Mesenteric fat pad (tissue), 1 donor: ENCODE measurements around the gene PDCD5. TPM values are rescaled to one million over a fixed set of nuclear protein-coding genes. Genes with fewer than 3 reads are reported as not detected.
"Not testable (repeated sequence)": the region's sequence is repeated elsewhere in the genome, so short reads cannot be mapped to it uniquely, and the experiment has no call there.

ENCODE experiments used
- DNase-seq: peaks from one replicate; pipeline ENCODE4 v3.0.0-alpha.2; 2020; ENCODE audit warnings: low spot score
- total RNA-seq: library from RNA; stranded (reverse); fragmentation: NEBNext Ultra II Directional; extraction: Animal tissue kit (Norgen Biotek cat#: 25700); gene quantifications from one replicate; pipeline ENCODE4 v1.2.1, GENCODE V29; 2021
- donor health status: DM: yes; HTN: yes; CAD: no.

Gene PDCD5
- total RNA-seq, 1 donor from 2014 or later, result 84.5 TPM

DNA sequence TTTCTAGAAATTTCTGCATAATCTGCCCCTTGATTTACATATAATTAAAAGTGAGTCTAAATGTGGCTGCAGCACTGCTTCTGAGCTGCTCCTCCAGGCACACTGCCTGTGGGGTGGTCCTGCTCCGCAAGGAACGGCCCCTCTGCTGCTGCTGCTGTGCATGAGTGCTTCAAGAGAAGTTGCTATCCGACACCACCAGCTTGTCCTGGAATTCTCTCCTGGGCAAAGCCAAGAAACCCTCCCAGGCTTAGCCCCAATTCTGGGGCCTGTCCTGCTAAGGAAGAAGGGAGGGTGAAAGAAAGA, 7.5 kb upstream of the PDCD5 start:
- DNase-seq, result no peak

DNA sequence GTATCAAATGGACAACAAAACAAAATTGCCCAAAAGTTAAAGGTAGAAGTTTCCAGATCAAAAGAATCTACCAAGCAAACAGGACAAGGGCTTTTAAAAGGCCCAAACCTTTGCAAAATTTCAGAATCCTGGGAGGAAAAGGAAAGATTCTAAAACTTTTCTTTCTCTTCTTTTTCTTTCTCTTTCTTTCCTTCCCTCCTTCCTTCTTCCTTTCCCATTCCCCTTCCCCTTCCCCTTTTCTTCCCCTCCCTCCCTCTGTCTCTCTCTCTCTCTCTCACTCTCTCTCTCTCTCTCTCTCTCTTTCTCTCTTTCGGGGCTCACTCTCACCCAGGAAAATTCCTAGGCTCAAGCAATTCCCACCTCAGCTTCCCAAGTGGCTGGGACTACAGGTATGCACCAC, 4.2 kb upstream of the PDCD5 start:
- no peak for DNase-seq

DNA sequence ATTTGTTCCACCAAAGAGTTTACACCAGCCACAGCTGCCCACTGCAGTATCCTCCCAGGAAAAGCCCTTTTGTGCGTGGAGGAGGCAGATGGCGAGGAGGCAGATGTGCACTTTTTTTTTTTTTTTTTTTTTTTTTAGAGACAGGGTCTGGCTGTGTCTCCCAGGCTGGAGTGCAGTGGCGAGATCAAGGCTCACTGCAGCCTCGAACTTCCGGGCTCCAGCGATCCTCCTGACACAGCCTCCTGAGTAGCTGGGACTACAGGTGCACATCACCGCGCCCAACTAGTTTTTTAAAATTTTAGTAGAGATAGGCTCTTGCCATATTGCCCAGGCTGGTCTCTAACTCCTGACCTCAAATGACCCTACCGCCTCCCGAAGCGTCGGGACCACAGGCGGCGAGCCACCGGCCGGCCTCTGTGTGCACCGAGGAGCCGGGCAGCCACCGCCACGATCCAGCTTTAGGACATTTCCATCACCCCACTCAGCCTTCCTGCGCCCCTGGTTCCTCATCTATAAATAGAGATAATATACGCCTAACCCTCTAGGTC, 563 bp upstream of the PDCD5 start:
- DNase-seq, result no peak

DNA sequence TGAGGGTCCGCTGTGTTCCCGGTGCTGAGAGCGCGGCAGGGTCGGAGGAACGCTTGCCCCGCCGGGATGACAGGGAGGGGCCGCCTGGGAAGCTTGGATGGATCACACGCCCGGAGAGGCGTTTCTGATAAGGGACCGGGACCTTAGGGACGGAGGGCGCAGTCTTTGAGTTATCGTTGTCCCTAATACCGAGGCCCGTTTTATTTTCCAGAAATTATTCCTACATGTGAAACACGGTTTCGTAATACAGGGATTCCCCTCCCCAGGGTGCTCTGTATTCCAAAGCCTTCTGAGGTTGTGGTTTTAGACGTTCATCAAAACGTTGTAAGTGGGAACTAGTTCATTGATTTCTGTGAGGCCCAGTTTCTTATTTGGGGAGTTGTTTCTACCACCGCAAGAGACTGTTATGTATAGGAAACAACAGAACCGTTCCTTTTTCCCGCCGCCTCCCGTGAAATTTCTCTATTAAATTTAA, 752 bp downstream of the PDCD5 start:
- no peak for DNase-seq

DNA sequence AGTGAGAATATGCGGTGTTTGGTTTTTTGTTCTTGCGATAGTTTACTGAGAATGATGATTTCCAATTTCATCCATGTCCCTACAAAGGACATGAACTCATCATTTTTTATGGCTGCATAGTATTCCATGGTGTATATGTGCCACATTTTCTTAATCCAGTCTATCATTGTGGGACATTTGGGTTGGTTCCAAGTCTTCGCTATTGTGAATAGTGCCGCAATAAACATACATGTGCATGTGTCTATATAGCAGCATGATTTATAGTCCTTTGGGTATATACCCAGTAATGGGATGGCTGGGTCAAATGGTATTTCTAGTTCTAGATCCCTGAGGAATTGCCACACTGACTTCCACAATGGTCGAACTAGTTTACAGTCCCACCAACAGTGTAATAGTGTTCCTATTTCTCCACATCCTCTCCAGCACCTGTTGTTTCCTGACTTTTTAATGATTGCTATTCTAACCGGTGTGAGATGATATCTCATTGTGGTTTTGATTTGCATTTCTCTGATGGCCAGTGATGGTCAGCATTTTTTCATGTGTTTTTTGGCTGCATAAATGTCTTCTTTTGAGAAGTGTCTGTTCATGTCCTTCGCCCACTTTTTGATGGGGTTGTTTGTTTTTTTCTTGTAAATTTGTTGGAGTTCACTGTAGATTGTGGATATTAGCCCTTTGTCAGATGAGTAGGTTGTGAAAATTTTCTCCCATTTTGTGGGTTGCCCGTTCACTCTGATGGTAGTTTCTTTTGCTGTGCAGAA, 6.9 kb downstream of the PDCD5 start:
- not testable (repeated sequence) for DNase-seq

DNA sequence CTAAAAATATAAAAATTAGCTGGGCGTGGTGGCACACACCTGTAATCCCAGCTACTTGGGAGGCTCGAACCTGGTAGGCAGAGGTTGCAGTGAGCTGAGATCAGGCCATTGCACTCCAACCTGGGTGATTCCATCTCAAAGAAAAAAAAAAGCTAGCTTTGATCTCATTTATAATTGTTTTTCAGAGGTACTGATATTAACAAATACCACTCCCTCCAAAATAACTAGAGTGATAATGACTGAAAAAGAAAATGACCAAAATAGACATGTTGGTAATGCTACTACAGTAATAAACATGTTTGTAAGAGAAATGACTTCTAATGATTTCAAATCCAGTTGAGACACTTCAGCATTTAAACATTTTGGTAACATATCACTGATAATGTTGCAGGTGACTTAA, 13.0 kb downstream of the PDCD5 start:
- no peak for DNase-seq

DNA sequence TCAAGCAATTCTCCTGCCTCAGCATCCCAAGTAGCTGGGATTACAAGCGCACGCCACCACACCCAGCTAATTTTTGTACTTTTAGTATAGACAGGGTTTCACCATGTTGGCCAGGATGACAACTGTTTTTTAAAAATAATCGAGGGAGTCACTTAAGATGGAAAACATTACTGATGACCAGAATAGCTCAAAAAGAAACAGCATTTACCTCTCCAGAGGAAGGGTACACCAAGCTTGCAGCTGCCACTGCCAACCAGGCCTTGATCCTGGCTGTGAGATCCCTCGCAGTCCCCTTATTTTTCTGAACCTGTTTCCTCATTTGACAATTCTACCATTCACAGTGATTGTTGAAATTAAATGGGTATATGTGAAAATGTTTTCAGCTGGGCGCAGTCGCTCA, 14.5 kb downstream of the PDCD5 start:
- no peak for DNase-seq

DNA sequence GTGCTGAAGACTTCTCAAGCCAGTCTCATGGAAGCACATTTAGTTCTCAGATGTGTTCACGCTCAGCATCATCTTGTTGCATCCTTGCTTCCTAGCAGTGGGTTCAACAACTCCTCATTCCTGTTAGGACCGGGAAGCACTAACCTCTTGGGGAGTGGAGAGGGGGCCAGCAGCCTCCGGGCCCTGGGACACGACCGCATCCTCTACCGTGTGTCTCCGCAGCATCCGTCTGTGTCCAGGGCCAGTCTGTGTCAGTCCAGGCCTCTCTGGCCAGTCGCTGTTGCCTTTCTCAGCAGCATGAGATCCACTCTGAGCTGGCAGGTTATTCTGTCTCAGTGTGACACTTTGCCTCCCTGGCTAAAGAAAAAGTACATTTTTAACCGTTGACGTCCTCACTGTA, 17.0 kb downstream of the PDCD5 start:
- DNase-seq, result no peak

DNA sequence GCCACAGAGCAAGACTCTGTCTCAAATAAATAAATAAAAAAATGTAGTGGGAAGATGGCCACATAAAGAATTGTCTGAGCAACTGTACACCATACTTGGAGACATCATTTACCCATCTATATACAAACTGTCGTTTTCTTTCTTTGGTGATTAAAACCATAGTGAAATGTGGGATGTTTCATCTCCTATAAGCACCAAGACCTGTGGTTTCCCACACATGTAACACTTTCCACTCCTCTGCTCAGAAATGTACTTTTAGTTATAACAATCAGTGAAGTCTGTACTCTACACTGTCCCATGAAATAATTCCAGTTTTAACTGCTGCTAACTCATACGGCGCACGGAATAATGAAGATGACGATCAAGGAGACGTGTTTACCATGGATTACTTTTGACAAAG, 18.3 kb downstream of the PDCD5 start:
- DNase-seq, result no peak

DNA sequence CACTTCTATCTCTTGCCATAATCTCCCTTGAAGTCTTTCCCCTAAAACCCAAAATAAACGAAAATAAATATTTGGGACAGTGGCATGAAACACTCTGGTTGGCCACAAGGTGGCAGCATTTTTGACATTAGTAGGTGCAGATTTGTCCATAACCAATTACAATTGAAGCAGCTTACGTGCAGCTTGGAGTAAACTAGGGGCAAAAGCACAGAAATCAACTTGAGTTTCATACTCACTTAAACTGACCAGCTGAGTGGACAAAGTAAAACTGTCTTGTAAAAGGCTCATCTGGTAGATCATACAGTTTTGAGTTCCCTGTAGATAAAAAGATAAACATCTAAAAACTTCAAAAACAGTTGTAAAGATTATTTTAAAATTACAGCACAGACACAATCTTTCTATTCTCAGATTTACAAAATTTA, 18.8 kb downstream of the PDCD5 start:
- no peak for DNase-seq

DNA sequence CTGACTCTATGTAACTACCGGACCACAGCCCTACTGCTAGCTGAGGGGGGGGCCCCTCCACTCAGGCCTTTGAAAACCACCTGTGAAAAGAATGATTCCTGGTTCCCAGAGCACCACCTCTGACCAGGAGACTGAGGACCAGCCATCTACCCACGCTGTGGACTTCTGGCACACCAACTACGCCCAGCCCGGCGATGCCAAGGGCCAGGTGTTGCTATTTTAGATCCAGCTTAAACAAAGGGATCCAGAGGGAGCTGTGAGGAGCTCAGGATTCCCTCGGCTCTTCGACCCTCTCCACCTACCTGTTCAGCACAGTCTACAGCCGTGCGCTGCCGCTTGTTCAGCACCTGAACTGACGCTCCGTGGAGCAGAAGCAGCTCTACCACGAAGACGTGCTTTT, 23.0 kb downstream of the PDCD5 start:
- no peak for DNase-seq

DNA sequence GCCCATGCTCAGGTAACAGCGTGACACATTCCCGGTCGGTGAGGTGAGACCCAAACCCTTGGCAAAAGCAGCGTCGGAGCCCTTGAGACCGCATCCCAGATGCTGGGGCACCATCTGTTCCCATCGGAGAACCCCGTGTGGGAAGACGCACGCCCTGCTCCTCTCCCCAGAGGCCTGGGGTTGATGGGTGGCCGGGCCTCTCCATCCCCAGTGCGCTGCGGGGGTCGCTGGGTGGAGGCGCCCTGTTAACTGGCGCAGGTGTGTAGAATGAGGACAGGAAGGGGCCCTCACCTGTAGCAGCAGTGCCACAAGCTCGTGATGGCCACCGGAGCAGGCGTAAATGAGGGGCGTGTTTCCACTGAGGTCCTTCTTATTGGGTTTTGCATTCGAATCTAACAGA, 24.6 kb downstream of the PDCD5 start:
- DNase-seq, result no peak

DNA sequence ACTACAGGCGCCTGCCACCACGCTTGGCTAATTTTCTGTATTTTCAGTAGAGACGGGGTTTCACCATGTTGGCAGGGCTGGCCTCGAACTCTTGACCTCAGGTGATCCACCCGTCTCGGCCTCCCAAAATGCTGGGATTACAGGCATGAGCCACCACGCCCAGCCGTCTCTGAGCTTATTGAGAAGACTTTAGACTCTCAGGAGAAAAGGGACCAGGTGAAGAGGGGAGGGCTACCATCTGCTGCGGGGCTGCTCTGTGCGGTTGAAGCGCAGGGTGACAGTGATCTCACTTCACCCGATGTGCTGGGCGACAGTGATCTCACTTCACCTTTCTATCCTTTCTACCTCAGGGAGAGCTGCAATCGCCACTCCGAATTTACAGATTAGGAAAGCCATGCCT, 25.3 kb downstream of the PDCD5 start:
- DNase-seq, result no peak

DNA sequence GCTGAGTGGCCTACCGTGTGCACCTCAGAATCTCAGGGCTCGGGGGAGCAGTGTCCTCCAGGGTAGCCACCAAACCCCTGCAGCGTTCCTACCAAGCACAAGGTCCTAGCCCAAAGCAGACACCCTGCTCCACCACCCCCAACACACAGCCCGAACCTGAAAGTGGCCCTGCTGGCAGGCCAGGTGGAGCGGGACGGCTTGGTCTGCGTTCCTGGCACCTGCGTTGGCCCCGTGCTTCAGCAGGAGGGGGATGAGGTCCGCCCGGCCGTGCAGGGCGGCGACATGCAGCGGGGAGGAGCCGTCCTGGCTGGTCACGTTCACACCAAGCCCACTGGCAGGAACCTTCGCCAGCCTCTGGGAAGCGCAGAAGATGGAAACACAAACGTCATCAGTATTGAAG, 26.5 kb downstream of the PDCD5 start:
- DNase-seq, result no peak

DNA sequence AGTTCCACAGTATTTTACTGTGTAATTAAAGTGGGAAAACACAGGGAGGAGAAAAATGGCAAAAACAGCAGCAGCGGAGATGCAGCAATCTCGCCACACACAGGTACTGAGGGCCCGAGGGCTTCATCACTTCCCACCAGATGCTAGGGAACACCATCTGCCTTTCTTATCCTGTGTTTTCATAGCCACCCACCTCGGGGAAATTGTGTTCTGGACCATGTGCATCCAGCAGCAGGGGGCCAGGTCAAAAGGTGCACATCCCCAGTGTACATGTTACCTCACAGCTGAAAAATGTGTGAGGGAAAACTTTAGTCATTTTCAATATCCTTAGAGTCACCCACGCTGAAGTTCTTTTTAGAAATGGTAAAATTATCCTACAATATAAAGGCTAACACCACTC, 30.2 kb downstream of the PDCD5 start:
- DNase-seq, result peak; percentile 22

DNA sequence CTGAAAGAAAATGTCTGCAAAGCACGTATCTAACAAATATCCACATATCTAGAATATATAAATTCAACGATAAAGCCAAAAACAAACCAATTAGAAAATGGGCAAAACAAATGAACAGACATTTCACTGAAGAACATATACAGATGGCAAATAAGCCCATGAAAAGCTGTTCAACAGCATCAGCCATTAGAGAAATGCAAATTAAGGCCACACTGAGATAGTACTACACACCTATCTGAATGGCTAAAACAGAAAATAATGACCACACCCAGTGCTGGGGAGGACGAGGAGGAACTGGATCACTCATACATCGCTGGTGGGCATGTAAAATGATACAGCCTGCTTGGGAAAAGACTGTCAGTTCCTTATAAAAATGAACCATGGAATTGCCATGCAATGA, 32.0 kb downstream of the PDCD5 start:
- no peak for DNase-seq

DNA sequence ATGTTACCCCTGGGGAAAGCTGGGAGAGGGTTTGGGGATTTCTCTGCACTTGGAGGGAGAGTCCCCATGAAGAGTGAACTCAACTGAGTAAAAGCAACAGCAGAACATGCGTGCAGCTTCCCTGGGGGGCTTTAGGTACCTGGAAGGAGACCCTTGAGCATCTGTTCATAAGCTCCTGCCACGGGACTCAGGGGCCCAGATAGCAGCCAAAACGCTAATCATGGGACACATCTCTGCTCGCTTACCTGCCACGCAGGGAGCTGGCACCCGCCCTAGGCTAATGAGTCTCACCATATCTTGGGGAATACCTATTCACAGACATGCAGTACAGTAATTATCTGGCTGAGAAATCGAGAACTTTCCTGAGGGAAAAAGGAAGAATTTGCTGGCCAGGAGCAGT, 33.9 kb downstream of the PDCD5 start:
- peak; percentile 62 for DNase-seq

DNA sequence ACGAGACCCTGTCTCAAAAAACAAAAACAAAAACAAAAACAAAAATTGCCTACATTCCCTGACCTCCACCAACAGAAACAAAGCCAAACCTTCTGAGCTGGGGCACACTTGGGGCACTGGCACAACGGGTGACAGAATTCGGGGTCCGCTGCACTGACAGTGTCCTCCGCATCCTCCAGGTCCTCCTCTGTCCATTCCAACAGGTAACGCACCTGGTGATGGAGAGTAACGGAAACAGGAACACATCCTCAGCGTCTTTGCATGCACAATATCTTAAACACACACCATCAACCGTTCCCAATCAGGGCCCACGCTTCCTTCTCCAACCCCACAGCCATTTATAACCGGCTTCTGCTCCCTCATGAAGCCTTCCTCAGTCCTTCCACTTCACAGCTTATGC, 34.6 kb downstream of the PDCD5 start:
- DNase-seq, result no peak

DNA sequence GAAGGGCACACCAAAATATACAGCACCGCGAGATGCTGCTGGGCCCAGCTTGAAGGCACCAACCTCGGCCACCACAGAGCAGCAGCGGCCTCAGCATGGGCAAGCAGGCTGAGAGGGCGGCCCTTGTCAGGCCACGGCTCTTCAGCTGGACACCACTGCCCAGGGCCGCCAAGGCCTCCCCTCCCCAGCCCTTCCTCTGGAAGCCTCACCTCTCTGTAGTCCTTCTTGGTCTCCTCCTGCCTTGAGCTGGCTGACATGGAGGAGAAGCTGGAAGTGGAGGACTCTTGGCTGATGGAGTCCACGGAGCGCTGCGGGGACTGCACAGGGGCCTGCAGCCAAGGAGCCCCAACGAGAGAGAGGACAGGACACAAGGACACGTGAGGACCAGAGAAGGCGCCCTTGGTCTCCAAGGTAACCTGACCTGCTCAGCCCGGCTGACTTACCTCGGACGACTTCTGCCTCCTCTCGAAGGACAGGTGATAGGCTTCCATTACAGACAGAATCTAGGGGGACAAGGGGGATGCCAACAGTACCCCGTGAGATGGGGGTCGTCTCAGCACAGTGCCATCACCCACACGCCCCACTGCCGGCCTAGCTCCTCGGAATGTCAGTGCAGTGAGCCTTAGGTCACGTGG, 38.2 kb downstream of the PDCD5 start:
- DNase-seq, result no peak

DNA sequence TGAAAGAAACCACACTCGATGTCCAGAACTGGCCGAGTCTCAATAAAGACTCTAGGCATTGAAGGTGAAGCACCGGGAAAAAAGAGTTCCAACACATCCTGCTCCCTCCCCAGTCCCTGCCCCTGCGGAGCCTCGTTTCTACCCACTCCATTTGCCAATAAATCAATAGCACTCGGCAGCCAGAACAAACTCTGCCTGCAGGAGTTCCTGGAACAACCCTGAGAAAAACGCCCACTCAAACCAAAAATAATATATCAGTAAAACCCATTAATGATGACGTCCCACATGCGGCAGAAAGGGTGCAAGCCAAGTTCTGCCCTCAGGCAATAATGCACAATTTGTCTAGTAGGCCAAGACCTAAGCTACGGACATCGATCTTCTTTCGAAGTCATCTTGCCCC, 41.0 kb downstream of the PDCD5 start:
- no peak for DNase-seq

DNA sequence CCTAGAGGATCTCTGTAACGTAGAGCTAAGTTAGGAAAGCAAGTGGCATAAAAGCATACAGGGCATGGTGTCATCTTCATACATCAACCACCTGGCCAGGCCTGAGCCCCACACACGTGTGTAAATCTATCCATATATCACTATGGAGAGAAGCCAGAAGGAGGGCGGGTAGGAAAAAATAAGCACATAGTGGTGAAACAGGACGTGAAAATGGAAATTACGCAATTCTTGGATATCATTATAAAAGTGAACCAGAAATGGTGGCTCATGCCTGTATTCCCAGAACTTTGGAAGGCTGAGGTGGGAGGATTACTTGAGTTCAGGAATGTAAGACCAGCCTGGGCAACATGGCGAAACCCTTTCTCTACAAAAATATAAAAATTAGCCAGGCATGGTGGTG, 43.4 kb downstream of the PDCD5 start:
- no peak for DNase-seq

DNA sequence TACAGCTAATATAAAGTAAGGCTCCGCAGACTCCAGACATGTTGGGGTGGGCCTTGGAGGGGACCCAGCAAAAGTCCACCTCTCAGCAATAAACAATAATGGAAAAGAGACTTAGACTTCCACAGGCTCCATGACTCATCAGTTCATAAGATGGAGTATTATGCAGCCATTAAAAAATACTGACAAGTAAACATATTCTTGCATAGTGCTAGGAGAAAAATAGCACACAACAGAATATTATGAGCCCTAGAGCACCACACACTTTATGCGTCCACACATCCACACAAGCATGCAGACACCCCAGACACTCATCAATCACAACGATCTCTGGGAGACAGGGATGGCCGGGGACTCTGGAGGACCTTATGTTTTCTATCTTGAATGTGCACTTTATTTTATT, 46.0 kb downstream of the PDCD5 start:
- no peak for DNase-seq

DNA sequence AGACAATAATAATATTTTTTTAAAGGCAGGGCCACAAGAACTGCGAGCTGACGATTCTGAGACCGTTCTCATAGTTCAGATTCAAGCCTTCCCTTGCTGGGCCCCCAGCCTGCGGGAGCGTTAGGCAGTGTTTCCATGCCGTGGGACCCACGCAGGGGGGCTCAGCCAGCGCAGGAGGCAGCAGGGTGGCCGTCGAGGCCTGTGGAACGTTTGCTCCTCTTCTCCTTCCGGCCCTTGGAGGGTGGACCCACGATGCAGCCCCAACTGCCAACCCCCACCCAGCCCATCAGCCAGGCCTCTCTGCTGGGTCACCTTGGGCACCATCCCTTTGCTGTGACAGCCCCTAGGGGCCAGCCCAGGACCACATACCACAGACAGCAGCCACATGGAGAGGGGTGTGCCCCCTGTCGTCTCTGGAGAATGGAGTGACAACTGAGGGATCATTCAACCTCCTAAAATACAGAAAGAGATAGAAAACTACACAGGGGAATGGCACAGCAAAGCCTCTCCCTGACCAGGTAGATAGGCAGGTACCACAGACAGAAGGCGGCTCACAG, 46.8 kb downstream of the PDCD5 start:
- no peak for DNase-seq
